Measurements from ENCODE around the gene LDLRAD4. TPM values are rescaled to one million over a fixed set of nuclear protein-coding genes. Genes with fewer than 3 reads are reported as not detected.

LDLRAD4 gene
- total RNA-seq, 4 donors from 2014 or later, result 14.0 to 36.9 (median 29.3) TPM

DNA sequence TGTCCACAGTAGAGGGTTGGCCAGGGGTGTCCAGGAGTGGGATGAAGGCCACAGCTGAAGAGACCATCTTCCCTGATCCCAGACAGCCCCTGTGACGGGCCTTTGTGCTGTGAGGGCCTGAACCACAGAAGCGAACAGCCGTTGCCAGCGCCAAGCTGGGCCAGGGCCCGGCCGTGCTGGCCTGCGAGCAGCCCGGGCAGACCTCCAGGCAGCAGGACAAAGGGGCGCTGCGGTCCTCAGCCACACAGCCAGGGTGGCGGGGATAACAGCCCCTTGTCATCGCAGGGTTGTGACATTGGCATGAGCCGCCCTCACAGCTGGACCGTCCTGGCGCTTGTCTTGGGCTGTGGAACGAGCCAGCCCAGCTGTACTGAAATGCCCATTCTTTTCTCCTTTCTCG lies 346.7 kb downstream of the LDLRAD4 start:
- TF ChIP-seq POLR2A (IDR thresholded peaks at IDR 0.05) (no peak), EP300 (IDR thresholded peaks at IDR 0.05) (peak; percentile 39 to 81)
- TF ChIP-seq, protein P1, sequence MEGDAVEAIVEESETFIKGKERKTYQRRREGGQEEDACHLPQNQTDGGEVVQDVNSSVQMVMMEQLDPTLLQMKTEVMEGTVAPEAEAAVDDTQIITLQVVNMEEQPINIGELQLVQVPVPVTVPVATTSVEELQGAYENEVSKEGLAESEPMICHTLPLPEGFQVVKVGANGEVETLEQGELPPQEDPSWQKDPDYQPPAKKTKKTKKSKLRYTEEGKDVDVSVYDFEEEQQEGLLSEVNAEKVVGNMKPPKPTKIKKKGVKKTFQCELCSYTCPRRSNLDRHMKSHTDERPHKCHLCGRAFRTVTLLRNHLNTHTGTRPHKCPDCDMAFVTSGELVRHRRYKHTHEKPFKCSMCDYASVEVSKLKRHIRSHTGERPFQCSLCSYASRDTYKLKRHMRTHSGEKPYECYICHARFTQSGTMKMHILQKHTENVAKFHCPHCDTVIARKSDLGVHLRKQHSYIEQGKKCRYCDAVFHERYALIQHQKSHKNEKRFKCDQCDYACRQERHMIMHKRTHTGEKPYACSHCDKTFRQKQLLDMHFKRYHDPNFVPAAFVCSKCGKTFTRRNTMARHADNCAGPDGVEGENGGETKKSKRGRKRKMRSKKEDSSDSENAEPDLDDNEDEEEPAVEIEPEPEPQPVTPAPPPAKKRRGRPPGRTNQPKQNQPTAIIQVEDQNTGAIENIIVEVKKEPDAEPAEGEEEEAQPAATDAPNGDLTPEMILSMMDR (IDR thresholded peaks at IDR 0.05), result no peak
- Histone ChIP-seq H3K4me1 (peaks cover 0 to 60% (median 43%) of the 10 kb centered on the region in 4 donors), H3K36me3 (no peaks in the 10 kb centered on the region), H3K27me3 (no peaks in the 10 kb centered on the region), H3K27ac (peak overlapping the region; percentile 6 to 89 (median 62)), H3K4me3 (no peak overlapping the region), H3K9me3 (no peaks in the 10 kb centered on the region)
- no peak for DNase-seq (ENCODE audit: low spot score in 2 of 2)
- 40 to 65% methylated on average over 11 to 17 of the region's 17 CpGs for WGBS, 2 donors

DNA sequence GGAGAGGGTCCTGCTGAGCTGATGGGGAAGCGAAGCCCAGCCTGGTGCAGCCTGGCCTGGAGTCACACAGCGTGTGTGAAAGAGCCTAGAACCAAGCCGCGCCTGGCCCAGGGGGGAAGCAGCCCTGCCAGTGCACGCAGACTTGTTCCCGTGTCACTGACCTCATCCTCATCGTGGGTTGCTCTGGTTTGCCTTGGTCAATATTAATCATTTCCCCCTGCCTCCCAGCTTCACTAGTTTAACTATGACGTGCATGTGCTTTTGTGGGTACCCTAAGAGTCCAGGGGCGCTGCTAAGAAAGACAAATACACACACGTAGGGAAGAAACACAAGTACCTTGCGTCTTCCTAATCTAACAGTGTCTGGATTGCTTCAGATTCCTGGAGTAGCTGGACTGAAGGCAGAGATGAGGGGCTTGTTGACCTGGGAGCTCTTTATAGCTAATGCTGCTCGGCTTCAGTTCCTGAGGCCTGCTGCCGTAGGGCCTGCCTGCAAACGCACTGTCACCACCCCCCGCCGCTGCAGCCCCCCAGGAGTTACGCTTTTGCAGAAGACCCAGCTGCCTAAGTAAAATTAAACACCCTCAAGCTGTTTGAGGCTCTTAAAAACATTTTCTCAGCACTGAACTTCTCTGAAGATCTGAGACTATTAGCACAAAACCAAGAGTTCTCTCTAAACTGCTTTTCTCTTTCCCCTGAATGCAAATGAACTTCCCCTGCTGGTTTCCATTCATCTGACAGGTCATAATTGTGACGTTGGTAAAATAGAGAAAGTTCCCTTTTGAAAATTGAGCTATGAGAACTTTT lies 348.6 kb downstream of the LDLRAD4 start:
- WGBS, 2 donors, result 46 to 65% methylated on average over 18 of the region's 18 CpGs
- H3K27ac ChIP-seq, result peak overlapping the region; percentile 54 to 89 (median 80)
- H3K27me3 ChIP-seq, result no peaks in the 10 kb centered on the region
- TF ChIP-seq POLR2A (IDR thresholded peaks at IDR 0.05), result peak in 1 of 2 donors; percentile 18
- TF ChIP-seq, protein P1 (IDR thresholded peaks at IDR 0.05), result no peak
- peak in 1 of 2 donors; percentile 64 for TF ChIP-seq EP300 (IDR thresholded peaks at IDR 0.05)
- H3K4me3 ChIP-seq, result peak overlapping the region in 1 of 4 donors; percentile 7
- H3K9me3 ChIP-seq, result no peaks in the 10 kb centered on the region
- H3K4me1 ChIP-seq, result peaks cover 0 to 58% (median 43%) of the 10 kb centered on the region in 4 donors
- H3K36me3 ChIP-seq, result no peaks in the 10 kb centered on the region
- peak in 1 of 2 donors; percentile 24 for DNase-seq (ENCODE audit: low spot score in 2 of 2)

DNA sequence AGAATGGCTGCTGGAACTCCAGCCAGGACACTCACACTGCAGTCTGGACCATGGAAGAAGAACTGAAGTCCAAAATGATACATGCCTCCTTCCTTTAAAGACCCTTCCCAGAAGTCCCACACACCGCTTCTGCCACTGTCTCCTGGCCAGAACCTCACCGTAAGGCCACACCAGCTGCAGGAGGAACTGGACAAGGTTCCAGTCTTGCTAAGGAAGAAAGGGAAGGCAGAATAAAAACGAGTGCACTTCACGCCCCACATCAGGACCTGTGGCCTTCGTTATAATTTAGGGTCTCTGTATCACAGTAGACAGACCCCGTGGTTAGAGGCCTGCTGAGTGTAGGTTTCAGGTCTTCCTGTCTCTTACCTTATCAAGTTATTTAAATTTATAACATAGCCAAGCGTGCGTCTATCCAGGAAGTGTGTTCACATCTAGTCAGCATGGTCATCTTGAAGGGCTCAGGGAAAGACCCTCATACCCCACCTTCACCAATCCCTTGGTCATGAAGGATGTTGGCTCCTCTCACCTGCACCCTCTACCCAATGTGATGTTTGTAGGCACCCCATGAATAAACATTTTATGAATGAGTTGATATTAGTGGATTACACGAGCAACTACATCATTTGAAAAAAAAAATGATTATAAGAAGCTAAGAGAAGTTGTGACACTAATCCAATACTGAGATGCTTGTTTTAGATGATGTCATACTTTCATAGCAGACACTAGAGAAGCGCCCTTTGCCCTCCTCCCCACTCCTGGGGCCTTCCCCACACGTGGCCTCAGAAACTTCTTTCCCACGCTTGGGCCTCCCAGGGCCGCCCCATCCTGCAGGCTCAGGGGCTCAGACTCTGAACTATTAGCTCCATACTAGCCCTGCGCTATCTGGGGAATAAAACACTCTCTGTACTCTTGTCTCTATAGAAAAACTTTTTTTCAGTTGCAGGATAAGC lies 350.2 kb downstream of the LDLRAD4 start:
- Histone ChIP-seq H3K9me3 (no peaks in the 10 kb centered on the region), H3K27ac (peak overlapping the region in 2 of 4 donors; percentile 87 to 89), H3K36me3 (no peaks in the 10 kb centered on the region), H3K4me1 (peaks cover 0 to 44% (median 31%) of the 10 kb centered on the region in 4 donors), H3K27me3 (no peaks in the 10 kb centered on the region), H3K4me3 (no peak overlapping the region)
- WGBS, 2 donors, result 68 to 73% methylated on average over 14 of the region's 14 CpGs
- TF ChIP-seq EP300 (IDR thresholded peaks at IDR 0.05) (no peak), POLR2A (IDR thresholded peaks at IDR 0.05) (no peak)
- TF ChIP-seq, protein P1 (IDR thresholded peaks at IDR 0.05), result no peak
- no peak for DNase-seq (ENCODE audit: low spot score in 2 of 2)

DNA sequence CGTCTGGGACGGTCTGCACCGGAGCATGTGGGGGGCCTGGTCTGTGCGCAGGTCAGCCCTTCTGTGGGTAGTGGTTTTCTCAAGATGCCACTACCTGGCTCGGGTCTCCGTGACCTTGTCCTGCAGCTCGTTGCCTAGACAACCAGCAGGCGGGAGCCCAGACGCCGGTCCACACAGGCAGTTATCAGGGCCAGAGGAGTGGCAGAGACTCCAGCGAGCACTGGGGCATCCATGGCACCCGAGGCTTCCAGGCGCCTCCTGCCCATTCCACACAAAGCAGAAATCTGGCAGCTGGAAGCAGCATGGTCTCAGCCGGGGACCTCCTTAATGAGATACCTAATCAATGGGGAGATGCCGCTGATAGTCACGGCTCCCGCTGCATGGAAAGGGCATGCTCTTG lies 351.7 kb downstream of the LDLRAD4 start:
- H3K9me3 ChIP-seq, result no peaks in the 10 kb centered on the region

More for the DNA sequence above, 351.7 kb downstream of the LDLRAD4 start:
- no peak overlapping the region for H3K4me3 ChIP-seq
- 90 to 92% methylated on average over 14 to 16 of the region's 17 CpGs for WGBS, 2 donors
- H3K4me1 ChIP-seq, result peaks cover 0 to 29% (median 19%) of the 10 kb centered on the region in 4 donors
- no peaks in the 10 kb centered on the region for H3K27me3 ChIP-seq
- H3K36me3 ChIP-seq, result no peaks in the 10 kb centered on the region
- TF ChIP-seq, protein P1 (IDR thresholded peaks at IDR 0.05), result no peak
- TF ChIP-seq POLR2A (IDR thresholded peaks at IDR 0.05), result no peak
- TF ChIP-seq EP300 (IDR thresholded peaks at IDR 0.05), result no peak
- no peak overlapping the region for H3K27ac ChIP-seq
- DNase-seq (ENCODE audit: low spot score in 2 of 2), result no peak

All from tibial nerve (tissue), 4 donors.